PC-3 (cell line): ENCODE measurements around the gene NEDD4L. TPM values are rescaled to one million over a fixed set of nuclear protein-coding genes. Genes with fewer than 3 reads are reported as not detected.

ENCODE experiments used
- ATAC-seq: fragments of 200-7000 bp; cut with Tn5 transposase; 2 replicates; pipeline ENCODE4 v1.9.1; 2020; ENCODE audit warnings: mild to moderate bottlenecking, moderate library complexity
- BruUV-seq: library from RNA; stranded (reverse); fragments of 400-500 nt; replicated peaks from 2 replicates; lab custom pipeline; 2021; lab: Mats Ljungman, UMichigan
- CTCF ChIA-PET: fragments of 300-600 bp; sonication (Branson Sonifier 250); formaldehyde crosslinking; loops from one replicate; lab custom pipeline; 2022; ENCODE audit warnings: antibody characterized with exemption; lab: Charles Lee
- POLR2A ChIA-PET: fragments of 300-600 bp; sonication (Branson Sonifier 250); formaldehyde crosslinking; loops from one replicate; lab custom pipeline; 2022; ENCODE audit warnings: antibody characterized with exemption; ENCODE audit not compliant: unreplicated experiment; lab: Charles Lee
- DNase-seq: peaks from one replicate; pipeline ENCODE4 v3.0.0-alpha.2; 2015
- H2AFZ ChIP-seq: fragments of 300-600 bp; sonication (generic); 2 replicates; pipeline ENCODE4 v1.6.0; 2016; ENCODE audit warnings: antibody characterized with exemption, low read length
- H3F3A ChIP-seq: fragments of 300-600 bp; sonication (generic); one replicate; pipeline ENCODE4 v1.6.0; 2017; ENCODE audit warnings: antibody characterized with exemption, low read length, control low read depth, mild to moderate bottlenecking; ENCODE audit not compliant: unreplicated experiment
- H3K27ac ChIP-seq: fragments of 300-600 bp; sonication (generic); 2 replicates; pipeline ENCODE4 v1.5.1; 2016; ENCODE audit warnings: mild to moderate bottlenecking, low read length
- H3K27me3 ChIP-seq: fragments of 300-600 bp; sonication (generic); 2 replicates; pipeline ENCODE4 v1.6.1; 2016; ENCODE audit warnings: low read length, mixed read lengths
- H3K36me3 ChIP-seq: fragments of 300-600 bp; sonication (generic); 2 replicates; pipeline ENCODE4 v1.6.1; 2016; ENCODE audit warnings: low read depth, mixed run types, low read length, mixed read lengths
- H3K4me1 ChIP-seq: fragments of 300-600 bp; sonication (generic); 2 replicates; pipeline ENCODE4 v1.5.1; 2016; ENCODE audit warnings: low read length; ENCODE audit not compliant: insufficient read depth
- H3K4me2 ChIP-seq: fragments of 300-600 bp; sonication (generic); 2 replicates; pipeline ENCODE4 v1.6.0; 2016; ENCODE audit warnings: low read length
- H3K4me3 ChIP-seq: fragments of 300-600 bp; sonication (generic); 2 replicates; pipeline ENCODE4 v1.5.1; 2016; ENCODE audit warnings: mild to moderate bottlenecking, low read length, mixed read lengths
- H3K79me2 ChIP-seq: fragments of 300-600 bp; sonication (generic); 2 replicates; pipeline ENCODE4 v1.6.1; 2017; ENCODE audit warnings: low read length, mixed read lengths
- H3K9ac ChIP-seq: fragments of 300-600 bp; sonication (generic); 2 replicates; pipeline ENCODE4 v1.6.0; 2016; ENCODE audit warnings: mild to moderate bottlenecking, low read length
- H3K9me2 ChIP-seq: fragments of 300-600 bp; sonication (generic); replicated peaks from 2 replicates; pipeline ENCODE4 v1.6.1; 2016; ENCODE audit warnings: mixed run types, low read length, mixed read lengths
- H3K9me3 ChIP-seq: fragments of 300-600 bp; sonication (generic); 2 replicates; pipeline ENCODE4 v1.6.1; 2016; ENCODE audit warnings: low read length, mixed read lengths
- H4K20me1 ChIP-seq: fragments of 300-600 bp; sonication (generic); 2 replicates; pipeline ENCODE4 v1.6.1; 2016; ENCODE audit warnings: low read length, mixed read lengths
- CTCF ChIP-seq: fragments of 300-600 bp; sonication (generic); conservative IDR thresholded peaks from 2 replicates; pipeline ENCODE4 v1.5.1; 2017; ENCODE audit warnings: antibody characterized with exemption, low read depth, mild to moderate bottlenecking, low read length
- EZH2 ChIP-seq: fragments of 300-600 bp; sonication (generic); IDR thresholded peaks from one replicate; pipeline ENCODE4 v1.6.1; 2017; ENCODE audit warnings: antibody characterized with exemption, mild to moderate bottlenecking, low read length; ENCODE audit not compliant: unreplicated experiment
- EZH2phosphoT487 ChIP-seq: fragments of 300-600 bp; sonication (generic); IDR thresholded peaks from 2 replicates; pipeline ENCODE4 v1.6.1; 2018; ENCODE audit warnings: mild to moderate bottlenecking, antibody characterized with exemption, low read length, borderline replicate concordance
- intact Hi-C: fragments of 100-400 bp; cut with micrococcal nuclease; formaldehyde crosslinking; loops from 2 replicates; pipeline ENCODE4 v1.9.0; 2023
- total RNA-seq: library from RNA; depleted of rRNA; stranded (reverse); fragments of >200 nt; gene quantifications from 2 replicates; pipeline ENCODE4 v1.2.3, GENCODE V29; 2014

NEDD4L gene
- total RNA-seq, 1 experiment from 2014 or later: 105 TPM

- ATAC-seq: no peak
- DNase-seq: no peak
- H3K4me3 ChIP-seq: no peak overlapping the region
- no peaks in the 10 kb centered on the region for H3K9me3 ChIP-seq
- ChIA-PET POLR2A (interaction anchor here (0.7 kb wide), 1 partner anchor 307 kb away, joined by 5 read pairs; no protein-coding TSS in a partner anchor), CTCF (no interaction called here)
- no peak overlapping the region for H3K9ac ChIP-seq
- no peaks in the 10 kb centered on the region for H3K9me2 ChIP-seq
- H3F3A ChIP-seq: peaks cover 12% of the 10 kb centered on the region
- H4K20me1 ChIP-seq: no peaks in the 10 kb centered on the region
- H3K27ac ChIP-seq: no peak overlapping the region
- peaks cover 40% of the 10 kb centered on the region for H3K4me1 ChIP-seq
- no peaks in the 10 kb centered on the region for H3K27me3 ChIP-seq
- TF ChIP-seq EZH2 (no peak), CTCF (no peak), EZH2phosphoT487 (no peak)
- BruUV-seq: no TSS peak
- H3K36me3 ChIP-seq: no peaks in the 10 kb centered on the region
- no peak overlapping the region for H2AFZ ChIP-seq
- intact Hi-C loops: loop anchor here (10.0 kb wide), 1 partner anchor 50 kb away; no protein-coding TSS in a partner anchor
- H3K4me2 ChIP-seq: no peak overlapping the region
- H3K79me2 ChIP-seq: no peaks in the 10 kb centered on the region
These were observed 28.8 kb upstream of the NEDD4L start for GRCh38 chr18:58015065-58015780.

GRCh38 chr18:58017267-58017666 lies 26.8 kb upstream of the NEDD4L start:
- BruUV-seq: no TSS peak
- Histone ChIP-seq H3K9ac (no peak overlapping the region), H3K4me3 (no peak overlapping the region), H3F3A (peaks cover 12% of the 10 kb centered on the region), H3K79me2 (no peaks in the 10 kb centered on the region), H3K27ac (no peak overlapping the region), H3K4me1 (peaks cover 36% of the 10 kb centered on the region), H3K36me3 (no peaks in the 10 kb centered on the region), H3K9me2 (no peaks in the 10 kb centered on the region), H3K4me2 (peak overlapping the region; percentile 24; the same call in 1 of the 2 replicates), H2AFZ (no peak overlapping the region), H4K20me1 (no peaks in the 10 kb centered on the region), H3K9me3 (no peaks in the 10 kb centered on the region), H3K27me3 (no peaks in the 10 kb centered on the region)
- DNase-seq (no peak), ATAC-seq (no peak)
- TF ChIP-seq EZH2 (no peak), EZH2phosphoT487 (no peak), CTCF (no peak)
- CTCF ChIA-PET: interaction anchor here (0.7 kb wide), 3 partner anchors 26 to 187 kb away, joined by 3 to 5 read pairs (median 4); partner anchors contain the start of gene NEDD4L
- POLR2A ChIA-PET: interaction anchor here (0.7 kb wide), 1 partner anchor 12 kb away, joined by 3 read pairs; no protein-coding TSS in a partner anchor
- intact Hi-C loops: loop anchor here (10.0 kb wide), 1 partner anchor 52 kb away; no protein-coding TSS in a partner anchor
